Keratinocyte (primary cell): Measurements from ENCODE around the gene ZNF23. TPM values are rescaled to one million over a fixed set of nuclear protein-coding genes. Genes with fewer than 3 reads are reported as not detected.

Experiments
- DNase-seq: peaks from one replicate; pipeline ENCODE4 v3.0.0-alpha.2; 2011; ENCODE audit warnings: low read depth, missing footprints, low spot score
- FAIRE-seq: peaks from 2 replicates; lab custom pipeline; 2011; peaks lifted over from hg19 to GRCh38; lab: Jason Lieb, UNC
- H2AFZ ChIP-seq: 2 replicates; pipeline ENCODE4 v1.6.0; 2012; ENCODE audit warnings: low read length, control low read depth, inconsistent platforms; ENCODE audit not compliant: control insufficient read depth
- H3K27ac ChIP-seq: 2 replicates; pipeline ENCODE4 v1.5.1; 2011; ENCODE audit warnings: low read length; ENCODE audit not compliant: control insufficient read depth, insufficient read depth
- H3K27me3 ChIP-seq: 3 replicates; pipeline ENCODE4 v1.6.0; 2011; ENCODE audit warnings: low read length; ENCODE audit not compliant: control insufficient read depth, insufficient read depth; ENCODE audit errors: extremely low read depth
- H3K36me3 ChIP-seq, 2 experiments: 2 replicates in 1 of 2; 3 replicates in 1 of 2; pipeline ENCODE4 v1.5.1; 2011; ENCODE audit warnings: low read length in 2 of 2, mild to moderate bottlenecking in 1 of 2; ENCODE audit not compliant: control insufficient read depth in 2 of 2, insufficient read depth in 2 of 2; ENCODE audit errors: extremely low read depth in 1 of 2
- H3K4me1 ChIP-seq: 3 replicates; pipeline ENCODE4 v1.5.1; 2011; ENCODE audit warnings: low read length; ENCODE audit not compliant: control insufficient read depth, insufficient read depth; ENCODE audit errors: extremely low read depth
- H3K4me2 ChIP-seq: 3 replicates; pipeline ENCODE4 v1.6.0; 2011; ENCODE audit warnings: low read depth, low read length; ENCODE audit not compliant: control insufficient read depth, insufficient read depth; ENCODE audit errors: extremely low read depth
- H3K4me3 ChIP-seq, 3 experiments: fragments of 200-600 bp in 1 of 3; sonication (generic) in 1 of 3; 2 replicates in 2 of 3; 3 replicates in 1 of 3; pipeline ENCODE4 v1.5.1; 2011 to 2016; ENCODE audit warnings: low read length in 3 of 3, mild to moderate bottlenecking in 3 of 3, control low read depth in 2 of 3, inconsistent platforms in 1 of 3, low read depth in 1 of 3, mixed read lengths in 1 of 3, mixed run types in 1 of 3, moderate library complexity in 1 of 3; ENCODE audit not compliant: control insufficient read depth in 2 of 3, insufficient read depth in 2 of 3; ENCODE audit errors: extremely low read depth in 1 of 3
- H3K79me2 ChIP-seq: 2 replicates; pipeline ENCODE4 v1.6.0; 2012; ENCODE audit warnings: low read length; ENCODE audit not compliant: control insufficient read depth, insufficient read depth
- H3K9ac ChIP-seq: 3 replicates; pipeline ENCODE4 v1.6.0; 2011; ENCODE audit warnings: low read length; ENCODE audit not compliant: control insufficient read depth, insufficient read depth; ENCODE audit errors: extremely low read depth
- H3K9me1 ChIP-seq: 3 replicates; pipeline ENCODE4 v1.6.0; 2011; ENCODE audit warnings: low read length; ENCODE audit not compliant: control insufficient read depth, insufficient read depth; ENCODE audit errors: extremely low read depth
- H3K9me3 ChIP-seq: 2 replicates; pipeline ENCODE4 v1.5.1; 2012; ENCODE audit warnings: low read depth, low read length; ENCODE audit not compliant: control insufficient read depth
- H4K20me1 ChIP-seq: 3 replicates; pipeline ENCODE4 v1.6.0; 2011; ENCODE audit warnings: low read length; ENCODE audit not compliant: control insufficient read depth, insufficient read depth; ENCODE audit errors: extremely low read depth
- EZH2 ChIP-seq: IDR thresholded peaks from one replicate; pipeline ENCODE4 v1.6.1; 2012; ENCODE audit warnings: inconsistent platforms, mild to moderate bottlenecking, low read length, moderate library complexity
- dilution Hi-C: fragments of 300-500 bp; cut with MboI; formaldehyde crosslinking; loops from one replicate; pipeline ENCODE4 v1.7.0; 2020; ENCODE audit warnings: low sequenced_read_pairs; ENCODE audit not compliant: extremely low pct_ligation_motif_present
- polyA plus RNA-seq, 5 experiments: library from polyadenylated mRNA; depleted of rRNA in 3 of 5; stranded (reverse) in 3 of 5; stranded (forward) in 1 of 5; unstranded in 1 of 5; fragments of >200 nt; gene quantifications; 1 replicate in 1 of 5; 2 replicates in 3 of 5; 3 replicates in 1 of 5; pipeline versions ENCODE4 v1.2.1 to v1.2.3, GENCODE V29; 2011 to 2012; ENCODE audit warnings: missing spikeins in 2 of 5, low read depth in 1 of 5, low replicate concordance in 1 of 5
- TF ChIP-seq, protein P1 (sequence below), 3 experiments: IDR thresholded peaks in 1 of 3; conservative IDR thresholded peaks in 1 of 3; optimal IDR thresholded peaks in 1 of 3; 2 replicates in 2 of 3; 3 replicates in 1 of 3; pipeline versions ENCODE3 to v1.5.1; 2011; ENCODE audit warnings: low read length in 3 of 3, mild to moderate bottlenecking in 3 of 3, moderate library complexity in 2 of 3, control low read depth in 1 of 3, inconsistent platforms in 1 of 3; ENCODE audit not compliant: insufficient read depth in 2 of 3; ENCODE audit errors: extremely low read depth in 1 of 3

ZNF23 gene
- polyA plus RNA-seq, 1 donor (not counting 4 experiments of a cell fraction or from before 2014, with no cell fraction given) = 8.2 TPM

DNA sequence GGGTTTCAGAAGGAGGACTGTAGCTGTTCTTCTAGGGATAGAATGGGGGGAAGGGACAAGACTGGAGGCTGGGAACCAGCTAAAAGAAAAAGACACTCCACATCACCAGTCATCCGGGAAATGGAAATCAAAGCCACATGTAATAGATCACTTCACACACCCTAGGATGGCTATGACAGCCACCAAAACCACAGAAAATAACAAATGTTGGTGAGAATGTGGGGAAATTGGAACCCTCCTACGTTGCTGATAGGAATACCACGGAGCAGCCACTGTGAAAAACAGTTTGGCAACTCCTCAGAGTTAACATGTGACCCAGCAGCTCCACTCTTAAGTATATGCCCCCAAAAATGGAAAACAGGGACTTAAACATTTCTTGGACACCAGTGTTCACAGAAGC is 22.5 kb downstream of the ZNF23 start:
- H3K79me2 ChIP-seq = no peaks in the 10 kb centered on the region
- H4K20me1 ChIP-seq = no peaks in the 10 kb centered on the region
- H3K4me3 ChIP-seq = no peak overlapping the region
- TF ChIP-seq, protein P1, sequence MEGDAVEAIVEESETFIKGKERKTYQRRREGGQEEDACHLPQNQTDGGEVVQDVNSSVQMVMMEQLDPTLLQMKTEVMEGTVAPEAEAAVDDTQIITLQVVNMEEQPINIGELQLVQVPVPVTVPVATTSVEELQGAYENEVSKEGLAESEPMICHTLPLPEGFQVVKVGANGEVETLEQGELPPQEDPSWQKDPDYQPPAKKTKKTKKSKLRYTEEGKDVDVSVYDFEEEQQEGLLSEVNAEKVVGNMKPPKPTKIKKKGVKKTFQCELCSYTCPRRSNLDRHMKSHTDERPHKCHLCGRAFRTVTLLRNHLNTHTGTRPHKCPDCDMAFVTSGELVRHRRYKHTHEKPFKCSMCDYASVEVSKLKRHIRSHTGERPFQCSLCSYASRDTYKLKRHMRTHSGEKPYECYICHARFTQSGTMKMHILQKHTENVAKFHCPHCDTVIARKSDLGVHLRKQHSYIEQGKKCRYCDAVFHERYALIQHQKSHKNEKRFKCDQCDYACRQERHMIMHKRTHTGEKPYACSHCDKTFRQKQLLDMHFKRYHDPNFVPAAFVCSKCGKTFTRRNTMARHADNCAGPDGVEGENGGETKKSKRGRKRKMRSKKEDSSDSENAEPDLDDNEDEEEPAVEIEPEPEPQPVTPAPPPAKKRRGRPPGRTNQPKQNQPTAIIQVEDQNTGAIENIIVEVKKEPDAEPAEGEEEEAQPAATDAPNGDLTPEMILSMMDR (optimal IDR thresholded peaks at IDR 0.05 in 1 of 3, IDR thresholded peaks at IDR 0.05 in 1 of 3, conservative IDR thresholded peaks at IDR 0.05 in 1 of 3; ENCODE audit: extremely low read depth in 1 of 3, insufficient read depth in 2 of 3, low read length in 3 of 3) = no peak
- TF ChIP-seq EZH2 = no peak
- H3K27me3 ChIP-seq = no peaks in the 10 kb centered on the region
- dilution Hi-C loops = no loop called here
- H3K9me3 ChIP-seq = peaks cover 4% of the 10 kb centered on the region
- H3K9ac ChIP-seq = no peak overlapping the region
- no peaks in the 10 kb centered on the region for H3K36me3 ChIP-seq
- H3K27ac ChIP-seq = no peak overlapping the region
- H3K9me1 ChIP-seq = no peaks in the 10 kb centered on the region
- FAIRE-seq (no peak), DNase-seq (no peak)
- no peaks in the 10 kb centered on the region for H3K4me1 ChIP-seq
- no peak overlapping the region for H2AFZ ChIP-seq
- H3K4me2 ChIP-seq = no peak overlapping the region

DNA sequence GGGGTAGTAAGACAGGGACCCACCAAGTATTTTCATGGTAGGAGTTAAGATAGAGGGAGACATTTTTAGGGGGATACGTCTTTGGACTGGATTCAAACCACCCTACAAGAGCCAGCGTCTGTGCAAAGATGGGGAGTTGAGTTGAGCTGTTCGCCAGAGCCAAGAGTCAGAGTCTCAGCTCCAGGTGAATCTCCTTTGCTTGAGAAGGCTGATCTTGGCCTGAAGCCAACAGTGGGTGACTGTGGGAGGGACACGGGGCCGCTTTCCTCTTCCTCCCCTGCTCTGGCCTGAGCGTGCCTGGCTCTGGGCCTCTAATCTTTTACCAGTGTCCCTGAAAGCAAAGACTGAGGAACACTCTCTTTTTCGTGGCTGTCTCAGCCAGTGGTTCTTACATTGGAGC is 25.6 kb downstream of the ZNF23 start:
- Histone ChIP-seq H2AFZ (no peak overlapping the region), H3K9ac (no peak overlapping the region), H4K20me1 (no peaks in the 10 kb centered on the region), H3K4me3 (no peak overlapping the region), H3K9me1 (no peaks in the 10 kb centered on the region), H3K27ac (no peak overlapping the region), H3K4me2 (no peak overlapping the region), H3K4me1 (no peaks in the 10 kb centered on the region), H3K27me3 (no peaks in the 10 kb centered on the region), H3K36me3 (no peaks in the 10 kb centered on the region), H3K9me3 (no peaks in the 10 kb centered on the region), H3K79me2 (no peaks in the 10 kb centered on the region)
- dilution Hi-C loops = no loop called here
- no peak for DNase-seq
- FAIRE-seq = no peak
- TF ChIP-seq, protein P1 (optimal IDR thresholded peaks at IDR 0.05 in 1 of 3, IDR thresholded peaks at IDR 0.05 in 1 of 3, conservative IDR thresholded peaks at IDR 0.05 in 1 of 3; ENCODE audit: extremely low read depth in 1 of 3, insufficient read depth in 2 of 3, low read length in 3 of 3) = no peak
- no peak for TF ChIP-seq EZH2
